ENCODE measurements around the gene ERBB4. TPM values are rescaled to one million over a fixed set of nuclear protein-coding genes. Genes with fewer than 3 reads are reported as not detected.
A peak's percentile ranks its signal among the peaks of the same experiment; 100 is the strongest.

The ERBB4 gene
- total and polyA plus RNA-seq, 2 of the 8 experiments (the other 6 are each of a cell fraction or from before 2014, with no cell fraction given), result 0.34 to 1.3 TPM

DNA sequence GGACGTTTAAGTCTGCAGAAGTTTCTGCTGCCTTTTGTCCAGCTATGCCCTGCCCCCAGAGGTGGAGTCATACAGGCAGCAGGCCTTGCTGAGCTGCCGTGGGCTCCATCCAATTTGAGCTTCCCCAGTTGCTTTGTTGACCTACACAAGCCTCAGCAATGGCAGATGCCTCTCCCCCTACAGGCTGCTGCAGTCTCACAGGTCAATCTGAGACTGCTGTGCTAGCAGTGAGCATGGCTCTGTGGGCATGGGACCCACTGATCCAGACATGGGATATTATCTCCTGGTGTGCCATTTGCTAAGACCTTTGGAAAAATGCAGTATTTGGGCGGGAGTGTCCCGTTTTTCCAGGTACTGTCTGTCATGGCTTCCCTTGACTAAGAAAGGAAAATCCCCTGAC lies 726.0 kb downstream of the ERBB4 start:
- no peak overlapping the region for H3K56ac ChIP-seq (replicated peaks; ENCODE audit: insufficient read length, low read depth, low read length)
- no peaks in the 10 kb centered on the region for H3K36me3 ChIP-seq (ENCODE audit: control insufficient read depth in 2 of 4, insufficient read depth in 4 of 4, low read length in 3 of 4)
- TF ChIP-seq, protein P1, sequence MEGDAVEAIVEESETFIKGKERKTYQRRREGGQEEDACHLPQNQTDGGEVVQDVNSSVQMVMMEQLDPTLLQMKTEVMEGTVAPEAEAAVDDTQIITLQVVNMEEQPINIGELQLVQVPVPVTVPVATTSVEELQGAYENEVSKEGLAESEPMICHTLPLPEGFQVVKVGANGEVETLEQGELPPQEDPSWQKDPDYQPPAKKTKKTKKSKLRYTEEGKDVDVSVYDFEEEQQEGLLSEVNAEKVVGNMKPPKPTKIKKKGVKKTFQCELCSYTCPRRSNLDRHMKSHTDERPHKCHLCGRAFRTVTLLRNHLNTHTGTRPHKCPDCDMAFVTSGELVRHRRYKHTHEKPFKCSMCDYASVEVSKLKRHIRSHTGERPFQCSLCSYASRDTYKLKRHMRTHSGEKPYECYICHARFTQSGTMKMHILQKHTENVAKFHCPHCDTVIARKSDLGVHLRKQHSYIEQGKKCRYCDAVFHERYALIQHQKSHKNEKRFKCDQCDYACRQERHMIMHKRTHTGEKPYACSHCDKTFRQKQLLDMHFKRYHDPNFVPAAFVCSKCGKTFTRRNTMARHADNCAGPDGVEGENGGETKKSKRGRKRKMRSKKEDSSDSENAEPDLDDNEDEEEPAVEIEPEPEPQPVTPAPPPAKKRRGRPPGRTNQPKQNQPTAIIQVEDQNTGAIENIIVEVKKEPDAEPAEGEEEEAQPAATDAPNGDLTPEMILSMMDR (IDR thresholded peaks at IDR 0.05; ENCODE audit: control extremely low read depth in 1 of 3, insufficient read depth in 1 of 3, low read depth in 1 of 3, low read length in 3 of 3), result peak in 2 of 3 experiments; percentile 12 to 13; a peak in 2 of 4 replicates
- TF ChIP-seq RAD21 (IDR thresholded peaks at IDR 0.05 in 1 of 2, conservative IDR thresholded peaks at IDR 0.05 in 1 of 2; ENCODE audit: low read depth in 2 of 2, low read length in 2 of 2), result 0 out of 4 replicates have a peak, but pooled peaks of 1 of the 2 experiments have one; percentile 15
- no peak for TF ChIP-seq FOSL1 (IDR thresholded peaks at IDR 0.05; ENCODE audit: insufficient read depth, low read depth, low read length)
- no peak overlapping the region for H2AK5ac ChIP-seq (ENCODE audit: low read depth, low read length)
- H3K18ac ChIP-seq (ENCODE audit: extremely low read depth, low read length), result no peak overlapping the region
- no peaks in the 10 kb centered on the region for H3K4me1 ChIP-seq (replicated peaks in 1 of 4; ENCODE audit: control insufficient read depth in 3 of 4, insufficient read depth in 4 of 4, low read length in 3 of 4)
- DNase-seq (ENCODE audit: low read depth in 1 of 2, low spot score in 2 of 2) (no peak), FAIRE-seq (no peak)
- H4K8ac ChIP-seq (ENCODE audit: extremely low read depth, insufficient read depth, low read length), result no peak overlapping the region
- no peaks in the 10 kb centered on the region for H3K23me2 ChIP-seq (ENCODE audit: low read depth, low read length)
- H2BK120ac ChIP-seq (replicated peaks; ENCODE audit: low read depth, low read length), result no peak overlapping the region
- no peaks in the 10 kb centered on the region for H4K20me1 ChIP-seq (replicated peaks in 1 of 2; ENCODE audit: control insufficient read depth in 1 of 2, insufficient read depth in 2 of 2, low read length in 2 of 2)
- no peaks in the 10 kb centered on the region for H3K27me3 ChIP-seq (replicated peaks in 1 of 4; ENCODE audit: control insufficient read depth in 3 of 4, extremely low read depth in 1 of 4, insufficient read depth in 3 of 4, low read length in 3 of 4)
- CTCF ChIA-PET (ENCODE audit: partially characterized antibody), result interaction anchor here (0.6 to 1.6 kb wide), 8 partner anchors 9 to 69 kb away, joined by 3 to 5 read pairs (median 4); no protein-coding TSS in a partner anchor
- no peak overlapping the region for H3K14ac ChIP-seq (ENCODE audit: insufficient read length)
- H2BK20ac ChIP-seq (ENCODE audit: low read length), result no peak overlapping the region
- no peak overlapping the region for H2AFZ ChIP-seq (ENCODE audit: low read length)
- no peak overlapping the region for H3K4me3 ChIP-seq (ENCODE audit: extremely low read depth in 1 of 4, insufficient read depth in 2 of 4, low read depth in 3 of 4, low read length in 4 of 4)
- no peak overlapping the region for H4K91ac ChIP-seq (replicated peaks; ENCODE audit: insufficient read length, low read length)
- H3K9me3 ChIP-seq (ENCODE audit: insufficient read depth in 2 of 2, low read depth in 1 of 2, low read length in 1 of 2), result no peaks in the 10 kb centered on the region
- no peak overlapping the region for H3K4me2 ChIP-seq (ENCODE audit: insufficient read depth in 1 of 2, low read depth in 2 of 2, low read length in 2 of 2)
- no peaks in the 10 kb centered on the region for H3K79me1 ChIP-seq (ENCODE audit: low read depth, low read length)
- H3K79me2 ChIP-seq (ENCODE audit: control insufficient read depth in 1 of 2, insufficient read depth in 2 of 2, low read length in 2 of 2), result no peaks in the 10 kb centered on the region
- no peak overlapping the region for H2BK5ac ChIP-seq (ENCODE audit: low read depth, low read length)
- 81% methylated on average over 4 of the region's 4 CpGs; no CpG with 5 or more reads in 1 of the 2 experiments for WGBS, 2 experiments (ENCODE audit: extremely low coverage in 1 of 2, insufficient coverage in 1 of 2, insufficient read length in 1 of 2, insufficient replicate concordance in 2 of 2, low coverage in 1 of 2, low lambda C conversion rate in 2 of 2, missing lambda C conversion rate in 1 of 2)
- no peak overlapping the region for H2BK15ac ChIP-seq (ENCODE audit: low read length)
- no peak overlapping the region for H3K23ac ChIP-seq (ENCODE audit: insufficient read length)
- H3K4ac ChIP-seq (replicated peaks; ENCODE audit: insufficient read length, low read depth, low read length), result no peak overlapping the region
- H3K27ac ChIP-seq (ENCODE audit: low read depth, low read length), result no peak overlapping the region
- no peak overlapping the region for H2BK12ac ChIP-seq (ENCODE audit: low read depth, low read length)
- H3K9ac ChIP-seq (replicated peaks in 1 of 4; ENCODE audit: extremely low read depth in 1 of 4, low read depth in 3 of 4, low read length in 3 of 4), result no peak overlapping the region
- H4K5ac ChIP-seq (ENCODE audit: insufficient read length, low read depth, low read length), result no peak overlapping the region
- POLR2A ChIA-PET (ENCODE audit: partially characterized antibody), result no interaction called here
